H1 (cell line): ENCODE measurements around the gene VPS72.
A peak's percentile ranks its signal among the peaks of the same experiment; 100 is the strongest.

Source experiments
- BRCA1 ChIP-seq: IDR thresholded peaks from 2 replicates; pipeline ENCODE4 v1.6.1; 2012; ENCODE audit warnings: low read depth, low read length, improper control_type of control experiment
- CEBPB ChIP-seq: IDR thresholded peaks from 2 replicates; pipeline ENCODE4 v1.6.1; 2012; ENCODE audit warnings: low read depth, low read length
- EP300 ChIP-seq, 2 experiments: IDR thresholded peaks; 1 replicate in 1 of 2; 2 replicates in 1 of 2; pipeline ENCODE4 v1.6.1; 2011 to 2012; ENCODE audit warnings: low read depth in 2 of 2, low read length in 2 of 2, mild to moderate bottlenecking in 2 of 2, borderline replicate concordance in 1 of 2, inconsistent platforms in 1 of 2, moderate library complexity in 1 of 2
- EZH2 ChIP-seq: fragments of 200-600 bp; sonication (generic); IDR thresholded peaks from 2 replicates; pipeline ENCODE4 v1.7.1; 2012; ENCODE audit warnings: low read depth, mild to moderate bottlenecking, moderate library complexity, low read length, inconsistent platforms; ENCODE audit not compliant: severe bottlenecking
- JUND ChIP-seq: IDR thresholded peaks from 2 replicates; pipeline ENCODE4 v1.6.1; 2011; ENCODE audit warnings: mild to moderate bottlenecking, improper control_type of control experiment, low read length
- KDM1A ChIP-seq: fragments of 200-600, 300-600 bp; sonication (generic); IDR thresholded peaks from 2 replicates; pipeline ENCODE4 v1.7.1; 2016; ENCODE audit warnings: mild to moderate bottlenecking, low read length, borderline replicate concordance
- MAFK ChIP-seq: IDR thresholded peaks from 2 replicates; pipeline ENCODE4 v1.6.1; 2012; ENCODE audit warnings: low read depth, mild to moderate bottlenecking, improper control_type of control experiment, low read length
- POLR2A ChIP-seq, 2 experiments: IDR thresholded peaks; 1 replicate in 1 of 2; 2 replicates in 1 of 2; pipeline ENCODE4 v1.6.1; 2011; ENCODE audit warnings: low read depth in 2 of 2, low read length in 2 of 2, mild to moderate bottlenecking in 2 of 2; ENCODE audit errors: control extremely low read depth in 1 of 2
- YY1 ChIP-seq: IDR thresholded peaks from 2 replicates; pipeline ENCODE4 v1.6.1; 2011; ENCODE audit warnings: low read depth, mild to moderate bottlenecking, low read length
- TF ChIP-seq, protein P1 (sequence below), 3 experiments: IDR thresholded peaks; 1 replicate in 2 of 3; 2 replicates in 1 of 3; pipeline versions ENCODE4 v1.5.1 to v1.6.1; 2011; ENCODE audit warnings: low read length in 3 of 3, mild to moderate bottlenecking in 3 of 3, inconsistent platforms in 2 of 3, low read depth in 1 of 3, moderate library complexity in 1 of 3; ENCODE audit not compliant: insufficient read depth in 1 of 3; ENCODE audit errors: control extremely low read depth in 1 of 3

DNA sequence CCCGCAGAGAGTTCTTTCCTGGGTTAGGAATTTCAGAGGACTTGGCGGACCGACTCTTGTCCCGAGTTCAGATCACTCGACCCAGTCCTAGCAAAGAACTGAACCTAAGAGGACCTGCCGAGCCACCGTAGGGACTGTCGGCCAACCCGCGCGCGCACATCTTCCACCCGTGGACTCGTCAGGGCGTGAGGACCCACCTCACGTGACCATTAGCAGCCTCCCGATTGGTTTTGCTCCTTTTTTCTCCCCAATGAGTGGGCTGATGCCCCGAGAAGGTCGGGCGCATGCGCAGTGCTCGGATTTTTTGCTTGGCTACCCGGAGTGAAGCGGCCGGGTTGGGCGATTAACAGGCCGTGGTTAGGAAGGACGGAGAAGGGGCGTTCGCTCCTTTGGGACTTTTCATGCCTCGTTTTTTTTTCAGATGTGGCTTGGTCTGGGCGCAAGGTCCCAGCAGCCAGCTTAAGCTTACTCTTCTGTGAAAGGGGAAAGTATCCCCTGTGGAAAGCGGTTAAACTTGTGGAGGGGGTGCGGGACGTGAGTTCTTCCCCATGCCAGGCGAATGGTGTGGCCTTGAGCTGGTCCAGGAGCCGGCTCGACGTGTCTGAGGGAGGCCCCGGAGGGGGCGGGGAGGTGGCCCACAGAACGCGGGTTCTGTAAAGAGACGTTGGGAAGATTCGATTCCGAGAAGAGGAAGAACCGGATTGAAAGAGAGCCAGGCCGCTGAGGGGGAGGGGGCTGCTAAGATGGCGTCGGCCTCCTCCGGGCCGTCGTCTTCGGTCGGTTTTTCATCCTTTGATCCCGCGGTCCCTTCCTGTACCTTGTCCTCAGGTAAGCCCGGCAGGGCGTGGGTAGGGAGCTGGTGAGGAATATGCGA lies 8.5 kb upstream of the VPS72 start, which contains the start of gene PIP5K1A:
- TF ChIP-seq, protein P1, sequence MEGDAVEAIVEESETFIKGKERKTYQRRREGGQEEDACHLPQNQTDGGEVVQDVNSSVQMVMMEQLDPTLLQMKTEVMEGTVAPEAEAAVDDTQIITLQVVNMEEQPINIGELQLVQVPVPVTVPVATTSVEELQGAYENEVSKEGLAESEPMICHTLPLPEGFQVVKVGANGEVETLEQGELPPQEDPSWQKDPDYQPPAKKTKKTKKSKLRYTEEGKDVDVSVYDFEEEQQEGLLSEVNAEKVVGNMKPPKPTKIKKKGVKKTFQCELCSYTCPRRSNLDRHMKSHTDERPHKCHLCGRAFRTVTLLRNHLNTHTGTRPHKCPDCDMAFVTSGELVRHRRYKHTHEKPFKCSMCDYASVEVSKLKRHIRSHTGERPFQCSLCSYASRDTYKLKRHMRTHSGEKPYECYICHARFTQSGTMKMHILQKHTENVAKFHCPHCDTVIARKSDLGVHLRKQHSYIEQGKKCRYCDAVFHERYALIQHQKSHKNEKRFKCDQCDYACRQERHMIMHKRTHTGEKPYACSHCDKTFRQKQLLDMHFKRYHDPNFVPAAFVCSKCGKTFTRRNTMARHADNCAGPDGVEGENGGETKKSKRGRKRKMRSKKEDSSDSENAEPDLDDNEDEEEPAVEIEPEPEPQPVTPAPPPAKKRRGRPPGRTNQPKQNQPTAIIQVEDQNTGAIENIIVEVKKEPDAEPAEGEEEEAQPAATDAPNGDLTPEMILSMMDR (IDR thresholded peaks at IDR 0.05; ENCODE audit: control extremely low read depth in 1 of 3, insufficient read depth in 1 of 3, low read depth in 1 of 3, low read length in 3 of 3), result no peak
- TF ChIP-seq JUND, result no peak
- TF ChIP-seq CEBPB, result no peak
- TF ChIP-seq YY1, result peak; percentile 93; the same call in 1 of the 2 replicates
- peak; percentile 66 to 69; a peak in 2 of 3 replicates for TF ChIP-seq POLR2A (IDR thresholded peaks at IDR 0.05; ENCODE audit: control extremely low read depth in 1 of 2, low read depth in 2 of 2, low read length in 2 of 2)
- no peak for TF ChIP-seq EP300 (IDR thresholded peaks at IDR 0.05; ENCODE audit: borderline replicate concordance in 1 of 2, low read depth in 2 of 2, low read length in 2 of 2)
- TF ChIP-seq BRCA1, result no peak
- no peak for TF ChIP-seq EZH2
- no peak for TF ChIP-seq MAFK
- TF ChIP-seq KDM1A, result no peak
